K562 (cell line): ENCODE results near the gene BMAL1. TPM values are rescaled to one million over a fixed set of nuclear protein-coding genes. Genes with fewer than 3 reads are reported as not detected.

ENCODE experiments used
- ATAC-seq: fragments of 200-7000 bp; cut with Tn5 transposase; 3 replicates; pipeline ENCODE4 v1.9.1; 2020; ENCODE audit warnings: moderate library complexity
- BruUV-seq: library from RNA; stranded (reverse); fragments of 400-500 nt; replicated peaks from 2 replicates; lab custom pipeline; 2021; lab: Mats Ljungman, UMichigan
- CTCF ChIA-PET: fragments of 300-600 bp; formaldehyde crosslinking; extraction: SDS; loops from one replicate; lab custom pipeline; 2021; ENCODE audit warnings: low intra/inter-chr PET ratio; lab: Yijun Ruan, JAX
- POLR2A ChIA-PET: fragments of 300-600, 350-650 bp; sonication (Branson Sonifier 250); formaldehyde crosslinking; extraction: SDS; loops from one replicate; lab custom pipeline; 2021; ENCODE audit warnings: antibody characterized with exemption, inconsistent platforms; lab: Yijun Ruan, JAX
- DNase-seq, 4 experiments: peaks; one replicate each; pipeline versions ENCODE4 v3.0.0 to v3.0.0-alpha.2; 2011 to 2018; ENCODE audit warnings: low spot score in 3 of 4, mixed read lengths in 3 of 4; ENCODE audit errors: extremely low read depth in 1 of 4
- FAIRE-seq: peaks from 2 replicates; lab custom pipeline; 2011; peaks lifted over from hg19 to GRCh38; lab: Jason Lieb, UNC
- H2AFZ ChIP-seq: 2 replicates; pipeline ENCODE4 v1.6.0; 2011; ENCODE audit warnings: low read depth, low read length, control low read depth, inconsistent platforms
- H3K27ac ChIP-seq: fragments of 200-600 bp; 3 replicates; pipeline ENCODE4 v1.8.0; 2011; ENCODE audit warnings: low read depth, mild to moderate bottlenecking, control low read depth, inconsistent platforms, low read length, moderate library complexity, mixed read lengths; ENCODE audit errors: extremely low read depth
- H3K27me3 ChIP-seq, 2 experiments: fragments of 300-600 bp in 1 of 2; 2 replicates in 1 of 2; 3 replicates in 1 of 2; pipeline versions ENCODE4 v1.6.0 to v1.8.0; 2011; ENCODE audit warnings: inconsistent platforms in 2 of 2, low read length in 2 of 2, mild to moderate bottlenecking in 1 of 2, mixed read lengths in 1 of 2, moderate library complexity in 1 of 2; ENCODE audit not compliant: control insufficient read depth in 2 of 2, insufficient read depth in 2 of 2
- H3K36me3 ChIP-seq: fragments of 300-600 bp; 3 replicates; pipeline ENCODE4 v1.8.0; 2011; ENCODE audit warnings: mild to moderate bottlenecking, low read length, inconsistent platforms; ENCODE audit not compliant: control insufficient read depth, insufficient read depth
- H3K4me1 ChIP-seq, 2 experiments: fragments of 200-600 bp in 1 of 2; replicated peaks in 1 of 2; 2 replicates in 1 of 2; 3 replicates in 1 of 2; pipeline versions ENCODE4 v1.5.1 to v1.8.0; 2011; ENCODE audit warnings: inconsistent platforms in 2 of 2, low read length in 2 of 2, mild to moderate bottlenecking in 1 of 2, mixed read lengths in 1 of 2, moderate library complexity in 1 of 2; ENCODE audit not compliant: control insufficient read depth in 2 of 2, insufficient read depth in 2 of 2
- H3K4me2 ChIP-seq: 2 replicates; pipeline ENCODE4 v1.6.1; 2011; ENCODE audit warnings: low read length, control low read depth, inconsistent platforms, mixed read lengths; ENCODE audit not compliant: insufficient read depth
- H3K4me3 ChIP-seq: fragments of 200-600 bp; sonication (generic), shearing (Covaris generic); 2 replicates; pipeline ENCODE4 v1.5.1; 2016; ENCODE audit warnings: control low read depth, inconsistent platforms
- H3K79me2 ChIP-seq: fragments of 200-600 bp; 3 replicates; pipeline ENCODE4 v1.8.0; 2011; ENCODE audit warnings: low read length, inconsistent platforms; ENCODE audit not compliant: control insufficient read depth, insufficient read depth
- H3K9ac ChIP-seq, 2 experiments: 2 replicates each; pipeline versions ENCODE4 v1.6.0 to v1.6.1; 2011; ENCODE audit warnings: low read depth in 2 of 2, low read length in 2 of 2, control low read depth in 1 of 2, inconsistent platforms in 1 of 2, mild to moderate bottlenecking in 1 of 2, mixed read lengths in 1 of 2; ENCODE audit not compliant: insufficient read depth in 1 of 2
- H3K9me1 ChIP-seq: one replicate; pipeline ENCODE4 v1.6.0; 2011; ENCODE audit warnings: inconsistent platforms, mild to moderate bottlenecking, low read length, moderate library complexity; ENCODE audit not compliant: control insufficient read depth, insufficient read depth
- H3K9me3 ChIP-seq: replicated peaks from 2 replicates; pipeline ENCODE4 v1.5.1; 2011; ENCODE audit warnings: low read depth, low read length, inconsistent platforms; ENCODE audit not compliant: control insufficient read depth, insufficient read depth
- H4K20me1 ChIP-seq: replicated peaks from 2 replicates; pipeline ENCODE4 v1.6.1; 2011; ENCODE audit warnings: low read length, inconsistent platforms, mixed read lengths; ENCODE audit not compliant: control insufficient read depth, insufficient read depth
- HDAC2 ChIP-seq: fragments of 450-650 bp; IDR thresholded peaks from 2 replicates; pipeline ENCODE4 v1.6.1; 2016; ENCODE audit warnings: mild to moderate bottlenecking
- HSF4 ChIP-seq: fragments of 250-450 bp; sonication (Bioruptor Pico); IDR thresholded peaks from 2 replicates; pipeline ENCODE4 v2.1.2; 2022; ENCODE audit warnings: mild to moderate bottlenecking, moderate library complexity, borderline replicate concordance
- KAT2B ChIP-seq: IDR thresholded peaks from one replicate; pipeline ENCODE4 v1.6.1; 2012; ENCODE audit warnings: low read depth, mild to moderate bottlenecking, control low read depth, inconsistent platforms, low read length, moderate library complexity
- KLF6 ChIP-seq: fragments of 250-450 bp; sonication (Bioruptor Pico); IDR thresholded peaks from 2 replicates; pipeline ENCODE4 v1.4.0; 2020; ENCODE audit warnings: mild to moderate bottlenecking, moderate library complexity, borderline replicate concordance
- MAFG ChIP-seq: fragments of 450-650 bp; conservative IDR thresholded peaks from 2 replicates; pipeline ENCODE4 v1.6.1; 2016; ENCODE audit warnings: missing genetic modification characterization, missing compliant biosample characterization
- MIER1 ChIP-seq: fragments of 450-650 bp; IDR thresholded peaks from 2 replicates; pipeline ENCODE4 v1.6.1; 2016; ENCODE audit warnings: antibody characterized with exemption, mild to moderate bottlenecking, low read depth
- NCOA2 ChIP-seq, 2 experiments: fragments of 450-650 bp; IDR thresholded peaks; 2 replicates each; pipeline ENCODE4 v1.6.1; 2018; ENCODE audit warnings: mild to moderate bottlenecking in 2 of 2, moderate library complexity in 1 of 2; ENCODE audit not compliant: partially characterized antibody in 2 of 2
- NR1H2 ChIP-seq: sonication (generic); formaldehyde crosslinking; IDR thresholded peaks from 2 replicates; pipeline ENCODE4 v1.4.0; 2020; ENCODE audit warnings: mild to moderate bottlenecking, missing genetic modification reagents
- RBFOX2 ChIP-seq: fragments of 200-400 bp; formaldehyde crosslinking; IDR thresholded peaks from 2 replicates; pipeline ENCODE4 v1.6.1; 2017; ENCODE audit warnings: low read depth, mild to moderate bottlenecking, low read length, moderate library complexity
- RHOXF2B ChIP-seq: fragments of 250-450 bp; sonication (Bioruptor Pico); conservative IDR thresholded peaks from 2 replicates; pipeline ENCODE4 v1.5.1; 2021
- SIX5 ChIP-seq, 2 experiments: IDR thresholded peaks; 2 replicates each; pipeline ENCODE4 v1.6.1; 2011; ENCODE audit warnings: low read length in 2 of 2, borderline replicate concordance in 1 of 2, low read depth in 1 of 2, mild to moderate bottlenecking in 1 of 2, moderate library complexity in 1 of 2; ENCODE audit not compliant: insufficient read depth in 1 of 2
- SRSF7 ChIP-seq: fragments of 200-400 bp; formaldehyde crosslinking; optimal IDR thresholded peaks from 2 replicates; pipeline ENCODE3; 2017; ENCODE audit warnings: mild to moderate bottlenecking, low read depth, low read length
- SRSF9 ChIP-seq: fragments of 200-400 bp; formaldehyde crosslinking; IDR thresholded peaks from 2 replicates; pipeline ENCODE4 v1.6.1; 2017; ENCODE audit warnings: low read depth, low read length, borderline replicate concordance
- TAL1 ChIP-seq: fragments of 450-650 bp; IDR thresholded peaks from 2 replicates; pipeline ENCODE4 v1.6.1; 2016; ENCODE audit warnings: mild to moderate bottlenecking
- ZBTB8A ChIP-seq: fragments of 450-650 bp; IDR thresholded peaks from 2 replicates; pipeline ENCODE4 v1.6.1; 2018; ENCODE audit warnings: mild to moderate bottlenecking, moderate library complexity; ENCODE audit not compliant: partially characterized antibody
- ZNF184 ChIP-seq: sonication (generic); formaldehyde crosslinking; IDR thresholded peaks from 2 replicates; pipeline ENCODE4 v1.5.0; 2020; ENCODE audit warnings: missing genetic modification reagents
- ZNF212 ChIP-seq: fragments of 450-650 bp; formaldehyde crosslinking; IDR thresholded peaks from 2 replicates; pipeline ENCODE4 v1.4.0; 2020; ENCODE audit warnings: mild to moderate bottlenecking
- ZNF384 ChIP-seq: IDR thresholded peaks from 2 replicates; pipeline ENCODE4 v1.6.1; 2012; ENCODE audit warnings: low read depth, low read length, improper control_type of control experiment
- ZNF584 ChIP-seq: fragments of 200-800 bp; sonication (Bioruptor generic); IDR thresholded peaks from 2 replicates; pipeline ENCODE4 v1.6.1; 2016; ENCODE audit warnings: low read depth, mild to moderate bottlenecking, missing genetic modification characterization, missing compliant biosample characterization
- WGBS: fragments of 100-300 bp; shearing (Covaris generic); methylation state at CpG from one replicate; pipeline ENCODE4 v1.1.6; 2016; ENCODE audit warnings: low coverage, mixed read lengths; ENCODE audit not compliant: insufficient coverage; ENCODE audit errors: missing lambda C conversion rate; 5-methylcytosine and 5-hydroxymethylcytosine counted together
- in situ Hi-C: fragments of 300-500 bp; cut with MboI; formaldehyde crosslinking; loops from 4 replicates; pipeline ENCODE4 v1.15.0; 2018; ENCODE audit warnings: inconsistent platforms, mixed read lengths
- intact Hi-C: fragments of 100-400 bp; cut with micrococcal nuclease; formaldehyde crosslinking; loops from 2 replicates; pipeline ENCODE4 v1.14.2; 2022
- polyA plus RNA-seq, 8 experiments: library from polyadenylated mRNA; depleted of rRNA in 4 of 8; stranded (reverse) in 5 of 8; unstranded in 3 of 8; fragments of >200 nt; fragmentation: Nextera tagmentation in 2 of 8; fragmentation: Illumina TruSeq in 1 of 8; extraction: Ambion mirVana in 2 of 8; extraction: Trizol in 1 of 8; gene quantifications; 2 replicates each; pipeline versions ENCODE4 v1.2.1 to v1.2.3, GENCODE V29; 2011 to 2014; ENCODE audit warnings: inconsistent platforms in 1 of 8, missing spikeins in 1 of 8
- total RNA-seq, 7 experiments: library from RNA; depleted of rRNA in 6 of 7; stranded (reverse); fragments of >200 nt in 6 of 7; fragmentation: Illumina TruSeq in 2 of 7; extraction: Trizol in 2 of 7; gene quantifications; 2 replicates each; pipeline versions ENCODE4 v1.2.1 to v1.2.3, GENCODE V29; 2011 to 2021; ENCODE audit warnings: low replicate concordance in 1 of 7

The BMAL1 gene
- total and polyA plus RNA-seq, 9 of the 15 experiments (the other 6 are each of a cell fraction or from before 2014, with no cell fraction given) = 0.14 to 2.4 (median 0.64) TPM

- no TSS peak for BruUV-seq
- Histone ChIP-seq H2AFZ (no peak overlapping the region), H3K9ac (no peak overlapping the region), H3K4me3 (no peak overlapping the region), H3K27ac (no peak overlapping the region), H3K4me1 (no peaks in the 10 kb centered on the region), H3K36me3 (no peaks in the 10 kb centered on the region), H4K20me1 (no peaks in the 10 kb centered on the region), H3K79me2 (no peaks in the 10 kb centered on the region), H3K9me3 (no peaks in the 10 kb centered on the region), H3K9me1 (no peaks in the 10 kb centered on the region), H3K4me2 (no peak overlapping the region), H3K27me3 (peaks cover 0 to 4% of the 10 kb centered on the region in 2 experiments; a peak in 1 of 5 replicates)
- ChIA-PET POLR2A (interaction anchor here (0.6 kb wide), 1 partner anchor 1246 kb away, joined by 3 read pairs; no protein-coding TSS in a partner anchor), CTCF (no interaction called here)
- no peak for ATAC-seq
- no peak for FAIRE-seq
- no peak for TF ChIP-seq ZNF584
- no peak for TF ChIP-seq RHOXF2B (CRISPR knock-in tag)
- no peak for TF ChIP-seq NCOA2 (IDR thresholded peaks at IDR 0.05; ENCODE audit: partially characterized antibody in 2 of 2)
- no peak for TF ChIP-seq ZNF212 (CRISPR knock-in tag)
- TF ChIP-seq KLF6 (CRISPR knock-in tag) = no peak
- TF ChIP-seq ZBTB8A = no peak
- TF ChIP-seq HDAC2 = no peak
- no peak for TF ChIP-seq SIX5 (IDR thresholded peaks at IDR 0.05; ENCODE audit: borderline replicate concordance in 1 of 2, insufficient read depth in 1 of 2, low read depth in 1 of 2, low read length in 2 of 2)
- no peak for TF ChIP-seq ZNF184
- no peak for TF ChIP-seq TAL1
- TF ChIP-seq NR1H2 (CRISPR knock-in tag) = no peak
- TF ChIP-seq KAT2B = no peak
- no peak for TF ChIP-seq RBFOX2
- TF ChIP-seq HSF4 = no peak
- TF ChIP-seq SRSF9 = no peak
- TF ChIP-seq MIER1 = no peak
- no peak for TF ChIP-seq MAFG (tag)
- no peak for TF ChIP-seq SRSF7
- no peak for TF ChIP-seq ZNF384
- in situ Hi-C loops = no loop called here
- 1% methylated on average over 8 of the region's 8 CpGs for WGBS
- no peak for DNase-seq
- intact Hi-C loops = no loop called here
Measured at GRCh38 chr11:13376838-13377237, 99.2 kb downstream of the BMAL1 start.
